IPS DF 4.7 (cell line): Measurements from ENCODE around the gene SYNGAP1.

Experiments used
- DNase-seq: peaks from one replicate; pipeline ENCODE4 v3.0.0-alpha.2; 2013; ENCODE audit warnings: low spot score; ENCODE audit errors: extremely low read depth

SYNGAP1 gene

GRCh38 chr6:33404884-33405283 is 15.0 kb upstream of the SYNGAP1 start:
- DNase-seq, result no peak

DNA sequence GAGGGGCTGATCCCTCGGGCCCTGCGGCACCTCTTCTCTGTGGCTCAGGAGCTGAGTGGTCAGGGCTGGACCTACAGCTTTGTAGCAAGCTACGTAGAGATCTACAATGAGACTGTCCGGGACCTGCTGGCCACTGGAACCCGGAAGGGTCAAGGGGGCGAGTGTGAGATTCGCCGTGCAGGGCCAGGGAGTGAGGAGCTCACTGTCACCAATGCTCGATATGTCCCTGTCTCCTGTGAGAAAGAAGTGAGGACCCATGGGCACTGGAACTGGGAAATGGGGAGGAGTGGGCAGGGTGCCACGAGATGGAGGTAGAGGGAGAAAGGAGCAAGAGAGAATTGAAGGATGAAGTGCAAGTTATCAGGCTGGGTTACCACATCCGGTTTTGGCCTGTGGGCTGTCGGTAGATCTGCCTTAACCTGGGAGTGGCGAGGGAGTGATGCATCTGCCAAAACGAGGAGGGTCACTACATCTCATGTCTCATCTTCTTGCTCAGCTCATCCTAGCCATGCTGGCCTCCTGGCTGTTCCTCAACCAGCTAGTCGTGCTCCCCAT is 14.4 kb upstream of the SYNGAP1 start:
- no peak for DNase-seq

- no peak for DNase-seq
Observed at GRCh38 chr6:33406126-33406525, 13.7 kb upstream of the SYNGAP1 start.

GRCh38 chr6:33407132-33407718 is 12.6 kb upstream of the SYNGAP1 start:
- no peak for DNase-seq

DNA sequence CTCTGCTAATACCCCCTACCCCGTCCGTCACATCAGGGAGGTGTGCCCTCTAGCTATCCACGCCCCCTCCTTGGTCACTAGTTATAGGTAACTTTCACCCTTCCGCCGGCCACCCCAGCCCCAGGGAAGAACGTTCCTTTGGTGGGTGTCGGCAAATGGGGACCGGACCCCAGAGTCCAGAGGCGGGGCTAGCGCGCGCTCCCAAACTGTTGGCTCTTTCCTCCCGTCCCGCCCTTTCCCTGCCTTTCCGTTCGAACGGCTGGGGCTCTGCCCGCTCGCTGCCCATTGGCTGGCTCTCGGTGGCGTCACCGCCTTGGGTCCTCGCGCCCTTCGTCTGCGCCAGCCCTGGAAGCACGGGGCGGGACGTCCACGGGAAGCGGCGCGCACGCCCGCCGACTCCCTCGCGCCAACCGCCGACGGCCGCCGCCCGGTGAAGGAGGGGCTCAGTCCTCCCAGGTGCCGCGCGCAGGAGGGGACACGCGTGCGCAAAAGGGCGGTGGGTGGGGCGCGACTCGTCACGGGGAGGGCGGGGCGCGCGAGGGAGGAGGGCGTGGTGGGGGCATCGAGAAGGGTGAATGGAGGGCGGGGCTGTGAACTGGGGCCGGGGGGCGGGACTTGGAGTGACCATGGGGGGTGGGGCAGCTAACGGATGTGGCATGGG is 9.7 kb upstream of the SYNGAP1 start:
- no peak for DNase-seq

DNA sequence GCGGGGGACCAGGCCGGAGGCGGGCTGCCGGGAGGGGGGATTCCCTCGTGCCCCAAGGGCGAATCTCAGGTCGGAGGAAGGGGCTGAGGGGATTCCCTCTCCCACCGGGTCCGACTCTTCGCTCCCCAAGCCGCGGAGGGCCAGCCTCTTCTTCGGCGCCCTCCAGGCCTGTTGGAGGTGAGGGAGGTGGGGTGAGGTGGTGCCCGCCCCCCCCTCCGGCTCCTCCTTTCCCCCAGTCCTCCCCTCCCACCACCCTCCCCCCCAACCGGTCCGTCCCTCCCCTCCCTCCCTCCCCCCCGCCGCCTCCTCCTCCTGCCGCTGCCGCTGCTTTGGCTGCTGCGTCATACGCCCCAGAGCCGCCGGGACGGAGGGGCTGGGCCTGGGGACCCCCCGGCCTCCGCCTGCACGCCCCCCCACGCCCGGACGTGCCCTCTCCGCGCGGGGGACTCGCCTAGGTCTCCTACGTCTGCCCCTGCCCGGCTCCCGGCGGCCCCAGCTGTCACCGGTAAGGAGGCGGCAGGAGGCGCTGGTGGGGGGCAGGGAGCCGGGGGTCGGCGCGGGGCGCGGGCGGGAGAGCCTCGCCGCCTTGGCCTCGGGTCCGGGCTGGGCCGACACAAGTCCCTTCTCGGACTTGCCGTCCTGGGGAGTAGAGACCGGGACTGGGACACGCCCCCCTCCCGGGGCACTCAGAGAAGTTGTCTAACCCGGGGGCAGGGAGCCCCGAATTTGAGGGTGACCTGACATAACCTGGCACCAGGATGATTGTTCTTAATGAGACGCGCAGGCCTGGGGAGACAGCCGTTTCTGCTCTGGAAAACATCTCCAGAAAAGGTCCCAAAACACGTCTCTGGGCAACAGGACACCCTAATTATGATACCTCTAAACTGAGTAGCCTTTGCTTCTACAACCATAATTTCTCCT is 8.9 kb upstream of the SYNGAP1 start, which contains the start of gene PHF1:
PHF1 (plus strand) TSS at position 304 of the 921 bp plus-strand sequence. CDS start 1,250 bp downstream, outside the sequence.
- no peak for DNase-seq

- no peak for DNase-seq
Observed at GRCh38 chr6:33411632-33412005, 8.2 kb upstream of the SYNGAP1 start.

- no peak for DNase-seq
Observed at GRCh38 chr6:33412140-33413009, 7.5 kb upstream of the SYNGAP1 start.

GRCh38 chr6:33413241-33414120 is 6.4 kb upstream of the SYNGAP1 start:
- no peak for DNase-seq

GRCh38 chr6:33414592-33415271 is 5.1 kb upstream of the SYNGAP1 start:
- no peak for DNase-seq

- no peak for DNase-seq
Observed at GRCh38 chr6:33415831-33416230, 4.0 kb upstream of the SYNGAP1 start.

DNA sequence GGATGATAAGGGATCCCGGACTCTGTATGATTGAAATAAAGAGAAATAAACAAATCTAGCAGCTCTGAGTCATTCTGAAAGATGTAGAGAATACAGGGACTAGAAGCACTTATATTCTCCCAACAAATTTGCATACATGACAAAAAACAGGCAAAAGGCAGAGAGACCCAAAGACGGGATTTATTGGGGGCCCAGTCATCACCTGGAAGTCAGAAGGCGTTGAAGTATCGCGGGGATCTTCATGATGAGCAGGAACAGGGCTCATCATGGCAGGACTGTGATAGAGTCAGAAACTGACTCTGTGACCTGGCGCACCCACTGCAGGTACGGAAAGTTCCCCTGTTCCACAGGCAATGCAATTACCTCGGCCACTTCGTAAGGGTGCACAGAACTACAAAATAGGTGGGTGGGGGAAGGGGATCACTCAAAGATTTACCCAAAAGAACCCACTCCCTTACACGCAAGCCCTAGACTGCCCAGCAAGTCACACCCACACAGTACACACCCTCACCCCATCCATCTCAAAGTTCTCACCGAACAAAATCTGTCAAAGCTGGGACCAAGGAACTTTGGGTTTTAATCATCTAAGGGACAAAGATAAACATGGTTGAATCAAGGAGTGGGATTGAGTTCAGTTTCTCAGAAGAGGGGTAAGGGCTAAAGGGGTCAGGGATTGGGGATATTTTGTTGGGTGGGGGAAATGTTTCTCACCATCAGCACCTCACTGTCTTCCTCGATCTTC is 3.3 kb upstream of the SYNGAP1 start:
- no peak for DNase-seq

- no peak for DNase-seq
Observed at GRCh38 chr6:33417128-33417902, 2.5 kb upstream of the SYNGAP1 start.

DNA sequence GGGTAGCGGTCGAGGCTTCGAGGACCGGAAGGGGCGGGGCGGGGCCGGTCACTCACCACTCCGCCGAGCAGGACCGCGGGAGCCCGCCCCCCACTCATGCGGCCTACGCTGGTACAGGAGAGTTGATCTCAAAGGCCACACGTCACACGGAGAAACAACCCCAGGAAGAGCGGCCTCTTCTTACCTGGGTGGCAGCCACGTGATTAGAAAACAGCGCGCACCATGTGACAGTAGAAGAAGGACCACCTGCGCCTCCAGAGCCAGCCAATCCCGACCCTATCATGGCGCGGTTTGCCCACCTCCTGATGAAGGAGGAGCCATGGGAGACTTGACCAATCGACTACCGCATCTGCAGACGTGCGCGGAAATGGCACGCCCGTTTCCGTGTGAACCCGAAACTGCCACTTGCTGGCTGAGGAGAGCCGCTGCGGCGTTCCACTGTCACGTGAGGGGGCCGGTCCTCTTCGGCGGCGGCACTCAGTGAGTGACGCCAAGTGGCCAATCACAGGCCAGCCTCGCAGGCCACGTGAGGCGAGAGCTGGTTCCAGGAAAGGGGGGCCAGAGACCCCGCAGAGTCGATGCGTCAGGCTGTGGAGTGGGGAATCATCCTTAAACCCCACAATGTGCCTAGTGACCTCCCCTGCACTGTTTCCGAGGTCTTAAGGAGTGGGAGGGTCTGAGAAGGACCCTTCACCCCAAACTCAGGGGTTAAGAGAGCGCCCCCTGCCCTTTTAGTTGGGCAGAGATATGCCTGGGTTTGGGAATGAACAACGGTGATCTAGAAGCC is 1.8 kb upstream of the SYNGAP1 start, which contains the start of gene CUTA:
CUTA (minus strand) TSS at position 205 of the 787 bp plus-strand sequence; CDS start at position 98, 107 bp downstream.
- DNase-seq, result peak; percentile 98

- DNase-seq, result no peak
Observed at GRCh38 chr6:33418690-33419291, 1.1 kb upstream of the SYNGAP1 start.
